Measurements from ENCODE around the gene WNK1. TPM values are rescaled to one million over a fixed set of nuclear protein-coding genes. Genes with fewer than 3 reads are reported as not detected.

The WNK1 gene
- total RNA-seq, 2 experiments from 2014 or later, result 84.1 to 131 TPM

- no peak overlapping the region for H3K4me3 ChIP-seq (ENCODE audit: low read depth, low read length, poor library complexity, severe bottlenecking)
- intact Hi-C loops (cut with micrococcal nuclease; ENCODE audit: unreplicated experiment), result no loop called here
- CTCF ChIA-PET (ENCODE audit: unreplicated experiment), result no interaction called here
- no peaks in the 10 kb centered on the region for H4K20me1 ChIP-seq (ENCODE audit: insufficient read depth, low read length)
- no TSS peak for BruUV-seq (replicated peaks)
- no peaks in the 10 kb centered on the region for H3K36me3 ChIP-seq (ENCODE audit: insufficient read depth, low read length)
- DNase-seq (ENCODE audit: low spot score), result no peak
- no peak overlapping the region for H3K27ac ChIP-seq (ENCODE audit: low read depth, low read length, poor library complexity, severe bottlenecking)
- no peak for TF ChIP-seq EZH2phosphoT487 (IDR thresholded peaks at IDR 0.05; ENCODE audit: borderline replicate concordance, low read depth, low read length)
- TF ChIP-seq, protein P1, sequence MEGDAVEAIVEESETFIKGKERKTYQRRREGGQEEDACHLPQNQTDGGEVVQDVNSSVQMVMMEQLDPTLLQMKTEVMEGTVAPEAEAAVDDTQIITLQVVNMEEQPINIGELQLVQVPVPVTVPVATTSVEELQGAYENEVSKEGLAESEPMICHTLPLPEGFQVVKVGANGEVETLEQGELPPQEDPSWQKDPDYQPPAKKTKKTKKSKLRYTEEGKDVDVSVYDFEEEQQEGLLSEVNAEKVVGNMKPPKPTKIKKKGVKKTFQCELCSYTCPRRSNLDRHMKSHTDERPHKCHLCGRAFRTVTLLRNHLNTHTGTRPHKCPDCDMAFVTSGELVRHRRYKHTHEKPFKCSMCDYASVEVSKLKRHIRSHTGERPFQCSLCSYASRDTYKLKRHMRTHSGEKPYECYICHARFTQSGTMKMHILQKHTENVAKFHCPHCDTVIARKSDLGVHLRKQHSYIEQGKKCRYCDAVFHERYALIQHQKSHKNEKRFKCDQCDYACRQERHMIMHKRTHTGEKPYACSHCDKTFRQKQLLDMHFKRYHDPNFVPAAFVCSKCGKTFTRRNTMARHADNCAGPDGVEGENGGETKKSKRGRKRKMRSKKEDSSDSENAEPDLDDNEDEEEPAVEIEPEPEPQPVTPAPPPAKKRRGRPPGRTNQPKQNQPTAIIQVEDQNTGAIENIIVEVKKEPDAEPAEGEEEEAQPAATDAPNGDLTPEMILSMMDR (conservative IDR thresholded peaks at IDR 0.05; ENCODE audit: low read length), result no peak
- H3K4me2 ChIP-seq (ENCODE audit: low read length), result no peak overlapping the region
- H3K4me1 ChIP-seq (ENCODE audit: insufficient read depth, low read length, poor library complexity, severe bottlenecking), result peaks cover 7% of the 10 kb centered on the region
- H3K9me2 ChIP-seq (ENCODE audit: insufficient read depth, low read length), result no peaks in the 10 kb centered on the region
- H3K79me2 ChIP-seq (ENCODE audit: insufficient read depth, low read depth, low read length), result no peaks in the 10 kb centered on the region
- POLR2A ChIA-PET, result interaction anchor here (0.7 to 3.0 kb wide), 7 partner anchors 7 to 154 kb away, joined by 3 to 17 read pairs (median 3); no protein-coding TSS in a partner anchor
- H2AFZ ChIP-seq (ENCODE audit: low read length), result no peak overlapping the region
- H3K9me3 ChIP-seq (ENCODE audit: low read length), result no peaks in the 10 kb centered on the region
These were observed 23.2 kb upstream of the WNK1 start for GRCh38 chr12:729221-729620.

- no peak overlapping the region for H3K27ac ChIP-seq (ENCODE audit: low read depth, low read length, poor library complexity, severe bottlenecking)
- ChIA-PET CTCF (ENCODE audit: unreplicated experiment) (interaction anchor here (0.5 kb wide), 1 partner anchor 23 kb away, joined by 4 read pairs; no protein-coding TSS in a partner anchor), POLR2A (no interaction called here)
- no peaks in the 10 kb centered on the region for H3K9me2 ChIP-seq (ENCODE audit: insufficient read depth, low read length)
- no peak overlapping the region for H3K4me3 ChIP-seq (ENCODE audit: low read depth, low read length, poor library complexity, severe bottlenecking)
- TF ChIP-seq, protein P1 (conservative IDR thresholded peaks at IDR 0.05; ENCODE audit: low read length), result no peak
- TF ChIP-seq EZH2phosphoT487 (IDR thresholded peaks at IDR 0.05; ENCODE audit: borderline replicate concordance, low read depth, low read length), result no peak
- no peaks in the 10 kb centered on the region for H3K79me2 ChIP-seq (ENCODE audit: insufficient read depth, low read depth, low read length)
- H3K9me3 ChIP-seq (ENCODE audit: low read length), result no peaks in the 10 kb centered on the region
- no TSS peak for BruUV-seq (replicated peaks)
- H3K4me2 ChIP-seq (ENCODE audit: low read length), result no peak overlapping the region
- no peaks in the 10 kb centered on the region for H3K36me3 ChIP-seq (ENCODE audit: insufficient read depth, low read length)
- no peaks in the 10 kb centered on the region for H4K20me1 ChIP-seq (ENCODE audit: insufficient read depth, low read length)
- peaks cover 4% of the 10 kb centered on the region for H3K4me1 ChIP-seq (ENCODE audit: insufficient read depth, low read length, poor library complexity, severe bottlenecking)
- intact Hi-C loops (cut with micrococcal nuclease; ENCODE audit: unreplicated experiment), result no loop called here
- no peak overlapping the region for H2AFZ ChIP-seq (ENCODE audit: low read length)
- DNase-seq (ENCODE audit: low spot score), result no peak
These were observed 21.8 kb upstream of the WNK1 start for GRCh38 chr12:730550-730949.

GRCh38 chr12:737122-737739, 15.1 kb upstream of the WNK1 start:
- ChIA-PET POLR2A (interaction anchor here (1.0 to 4.9 kb wide), 5 partner anchors 8 to 122 kb away, joined by 3 to 34 read pairs (median 3); partner anchors contain the start of gene WNK1), CTCF (ENCODE audit: unreplicated experiment) (no interaction called here)
- no peak overlapping the region for H3K4me2 ChIP-seq (ENCODE audit: low read length)
- H3K9me3 ChIP-seq (ENCODE audit: low read length), result no peaks in the 10 kb centered on the region
- H4K20me1 ChIP-seq (ENCODE audit: insufficient read depth, low read length), result no peaks in the 10 kb centered on the region
- H2AFZ ChIP-seq (ENCODE audit: low read length), result no peak overlapping the region
- no TSS peak for BruUV-seq (replicated peaks)
- no peaks in the 10 kb centered on the region for H3K4me1 ChIP-seq (ENCODE audit: insufficient read depth, low read length, poor library complexity, severe bottlenecking)
- intact Hi-C loops (cut with micrococcal nuclease; ENCODE audit: unreplicated experiment), result no loop called here
- no peaks in the 10 kb centered on the region for H3K9me2 ChIP-seq (ENCODE audit: insufficient read depth, low read length)
- no peak overlapping the region for H3K27ac ChIP-seq (ENCODE audit: low read depth, low read length, poor library complexity, severe bottlenecking)
- no peaks in the 10 kb centered on the region for H3K36me3 ChIP-seq (ENCODE audit: insufficient read depth, low read length)
- DNase-seq (ENCODE audit: low spot score), result no peak
- H3K79me2 ChIP-seq (ENCODE audit: insufficient read depth, low read depth, low read length), result no peaks in the 10 kb centered on the region
- no peak for TF ChIP-seq EZH2phosphoT487 (IDR thresholded peaks at IDR 0.05; ENCODE audit: borderline replicate concordance, low read depth, low read length)
- TF ChIP-seq, protein P1 (conservative IDR thresholded peaks at IDR 0.05; ENCODE audit: low read length), result no peak
- no peak overlapping the region for H3K4me3 ChIP-seq (ENCODE audit: low read depth, low read length, poor library complexity, severe bottlenecking)
